Astrocyte of the cerebellum (primary cell): ENCODE measurements around the gene IFRD2.
"Not testable (repeated sequence)": the region's sequence is repeated elsewhere in the genome, so short reads cannot be mapped to it uniquely, and the experiment has no call there.

Source experiments
- DNase-seq: peaks from one replicate; pipeline ENCODE4 v3.0.0-alpha.2; 2011; ENCODE audit warnings: low read depth
- H3K4me3 ChIP-seq: 2 replicates; pipeline ENCODE4 v1.5.1; 2011; ENCODE audit warnings: mild to moderate bottlenecking, low read depth, low read length, moderate library complexity
- in situ Hi-C: cut with HindIII; loops from 2 replicates; pipeline ENCODE4 v1.10.0; 2017; ENCODE audit warnings: low sequenced_read_pairs
- TF ChIP-seq, protein P1 (sequence below): IDR thresholded peaks from 2 replicates; pipeline ENCODE4 v1.5.1; 2012; ENCODE audit warnings: low read length, low read depth, moderate library complexity, mild to moderate bottlenecking; ENCODE audit errors: missing control alignments

The IFRD2 gene

DNA sequence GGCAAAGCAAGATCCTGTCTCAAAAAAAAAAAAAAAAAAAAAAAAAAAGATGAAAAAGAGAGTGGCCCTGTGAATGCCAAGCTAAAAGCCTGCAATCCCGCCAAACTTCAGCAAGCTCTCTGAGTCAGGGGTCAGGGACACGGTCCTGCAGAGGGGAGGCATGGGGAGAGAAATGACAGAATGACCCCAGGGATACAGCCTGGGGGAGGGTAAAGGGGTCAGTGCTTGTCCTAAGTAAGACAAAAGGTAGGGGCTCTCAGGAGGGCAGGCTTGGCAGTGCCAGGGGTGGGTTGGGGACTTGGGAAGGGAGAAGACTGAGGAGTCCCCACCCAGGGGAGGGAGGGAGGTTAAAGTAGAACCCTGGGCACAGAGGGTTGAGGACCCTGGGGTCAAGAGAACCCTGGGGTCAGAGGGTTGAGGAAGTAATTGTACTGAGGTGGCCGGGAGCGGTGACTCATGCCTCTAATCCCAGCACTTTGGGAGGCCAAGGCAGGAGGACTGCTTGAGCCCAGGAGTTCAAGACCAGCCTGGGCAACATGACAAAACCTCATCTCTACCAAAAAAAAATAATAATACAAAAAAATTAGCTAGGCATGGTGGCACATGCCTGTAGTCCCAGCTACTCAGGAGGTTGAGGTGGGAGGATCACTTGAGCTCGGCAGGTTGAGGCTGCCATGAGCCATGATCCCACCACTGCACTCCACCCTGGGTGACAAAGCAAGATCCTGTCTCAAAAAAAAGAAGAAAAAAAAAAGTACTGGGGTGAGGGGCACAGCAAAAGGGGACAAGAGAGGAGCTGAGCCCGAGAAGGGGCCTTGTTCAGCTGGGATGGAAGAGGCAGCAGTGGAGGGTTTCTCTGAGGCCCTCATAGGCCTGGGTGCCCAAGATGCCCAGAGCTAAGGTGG, 28.5 kb downstream of the IFRD2 start:
- in situ Hi-C loops, result no loop called here
- no peak overlapping the region for H3K4me3 ChIP-seq
- TF ChIP-seq, protein P1, sequence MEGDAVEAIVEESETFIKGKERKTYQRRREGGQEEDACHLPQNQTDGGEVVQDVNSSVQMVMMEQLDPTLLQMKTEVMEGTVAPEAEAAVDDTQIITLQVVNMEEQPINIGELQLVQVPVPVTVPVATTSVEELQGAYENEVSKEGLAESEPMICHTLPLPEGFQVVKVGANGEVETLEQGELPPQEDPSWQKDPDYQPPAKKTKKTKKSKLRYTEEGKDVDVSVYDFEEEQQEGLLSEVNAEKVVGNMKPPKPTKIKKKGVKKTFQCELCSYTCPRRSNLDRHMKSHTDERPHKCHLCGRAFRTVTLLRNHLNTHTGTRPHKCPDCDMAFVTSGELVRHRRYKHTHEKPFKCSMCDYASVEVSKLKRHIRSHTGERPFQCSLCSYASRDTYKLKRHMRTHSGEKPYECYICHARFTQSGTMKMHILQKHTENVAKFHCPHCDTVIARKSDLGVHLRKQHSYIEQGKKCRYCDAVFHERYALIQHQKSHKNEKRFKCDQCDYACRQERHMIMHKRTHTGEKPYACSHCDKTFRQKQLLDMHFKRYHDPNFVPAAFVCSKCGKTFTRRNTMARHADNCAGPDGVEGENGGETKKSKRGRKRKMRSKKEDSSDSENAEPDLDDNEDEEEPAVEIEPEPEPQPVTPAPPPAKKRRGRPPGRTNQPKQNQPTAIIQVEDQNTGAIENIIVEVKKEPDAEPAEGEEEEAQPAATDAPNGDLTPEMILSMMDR, result no peak
- no peak for DNase-seq

DNA sequence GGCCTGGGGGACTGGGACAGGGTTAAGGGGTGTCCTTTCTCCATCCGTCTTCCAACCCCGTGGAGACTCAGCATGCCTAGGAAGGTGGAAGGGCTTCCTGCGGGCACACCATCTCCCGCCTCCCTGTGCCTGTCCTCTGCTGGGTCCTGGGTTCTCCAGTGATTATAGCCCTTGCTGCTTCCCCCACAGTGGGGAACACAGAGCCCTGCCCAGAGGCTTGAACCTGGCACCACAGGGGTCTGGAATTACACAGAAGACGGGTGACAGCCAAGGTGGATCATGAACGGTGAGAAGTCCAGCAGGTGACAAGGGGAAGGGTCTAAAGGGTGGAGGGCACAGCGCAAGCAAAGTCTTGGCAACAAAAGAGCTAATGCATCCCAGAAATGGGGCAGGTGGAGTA, 29.5 kb downstream of the IFRD2 start:
- in situ Hi-C loops, result no loop called here
- TF ChIP-seq, protein P1, result no peak
- H3K4me3 ChIP-seq, result no peak overlapping the region
- DNase-seq, result no peak

DNA sequence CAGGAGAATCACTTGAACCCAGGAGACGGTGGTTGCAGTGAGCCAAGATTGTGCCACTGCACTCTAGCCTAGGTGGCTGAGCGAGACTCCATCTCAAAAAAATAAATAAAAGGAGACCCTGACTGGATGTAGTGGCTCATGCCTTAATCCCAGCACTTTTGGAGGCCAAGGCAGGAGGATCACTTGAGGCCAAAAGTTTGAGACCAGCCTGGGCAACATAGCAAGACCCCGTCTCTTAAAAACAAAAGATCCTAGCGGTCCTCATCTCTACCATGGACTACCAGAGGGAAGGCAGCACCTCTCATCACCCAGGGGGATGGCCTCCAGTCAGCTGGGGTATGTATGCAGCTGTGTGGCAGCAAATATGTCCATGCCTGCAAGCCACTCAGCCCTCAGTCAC, 30.0 kb downstream of the IFRD2 start:
- DNase-seq, H3K4me3 ChIP-seq, in situ Hi-C loops: not testable (repeated sequence)

DNA sequence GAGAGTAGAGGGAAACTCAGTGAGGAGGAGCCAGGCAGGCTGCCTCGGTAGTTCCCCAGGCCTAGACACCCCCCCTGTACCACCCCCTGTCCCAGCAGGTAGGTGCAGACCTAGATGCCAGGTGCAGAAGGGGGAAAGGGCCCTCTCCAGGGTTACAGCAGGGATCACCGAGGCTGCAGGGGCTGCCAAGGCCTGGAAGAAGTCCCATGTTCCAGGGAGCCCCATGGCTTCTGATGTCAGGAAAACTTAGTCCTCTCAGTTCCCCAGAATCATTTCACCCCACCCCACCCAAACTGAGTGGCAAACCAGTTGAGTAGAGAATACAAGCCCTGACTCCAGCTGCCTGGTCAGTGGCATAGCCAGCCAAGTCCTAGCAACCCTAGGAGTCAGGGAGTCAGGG, 30.7 kb downstream of the IFRD2 start:
- no peak overlapping the region for H3K4me3 ChIP-seq
- TF ChIP-seq, protein P1, result no peak
- in situ Hi-C loops, result no loop called here
- DNase-seq, result no peak

DNA sequence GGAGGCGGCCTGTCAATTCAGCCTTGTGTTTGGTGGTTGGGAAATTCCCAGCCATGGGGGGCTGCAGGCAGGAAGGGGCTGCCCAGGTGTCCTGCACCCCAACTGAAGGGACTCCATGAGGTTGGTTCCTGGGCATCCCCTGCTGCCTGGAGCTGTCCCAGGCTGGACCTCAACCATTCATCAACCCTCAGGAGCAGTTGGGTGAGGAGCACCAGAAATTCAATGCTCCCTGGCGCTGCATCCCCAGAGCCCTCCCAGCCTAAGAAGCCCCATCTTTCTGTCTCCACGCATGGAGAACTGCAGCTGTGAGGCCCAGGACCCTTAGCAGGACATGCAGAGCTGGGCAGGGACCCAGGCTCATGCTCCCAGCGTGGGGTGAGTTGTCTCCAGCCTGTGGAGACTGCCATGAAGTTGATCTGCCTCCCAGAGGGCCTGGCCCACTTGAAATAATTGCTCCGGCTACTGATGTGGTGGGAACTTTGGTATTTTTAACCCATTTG, 31.2 kb downstream of the IFRD2 start:
- no peak for DNase-seq
- peak overlapping the region; percentile 33 for H3K4me3 ChIP-seq
- in situ Hi-C loops, result no loop called here
- TF ChIP-seq, protein P1, result no peak

DNA sequence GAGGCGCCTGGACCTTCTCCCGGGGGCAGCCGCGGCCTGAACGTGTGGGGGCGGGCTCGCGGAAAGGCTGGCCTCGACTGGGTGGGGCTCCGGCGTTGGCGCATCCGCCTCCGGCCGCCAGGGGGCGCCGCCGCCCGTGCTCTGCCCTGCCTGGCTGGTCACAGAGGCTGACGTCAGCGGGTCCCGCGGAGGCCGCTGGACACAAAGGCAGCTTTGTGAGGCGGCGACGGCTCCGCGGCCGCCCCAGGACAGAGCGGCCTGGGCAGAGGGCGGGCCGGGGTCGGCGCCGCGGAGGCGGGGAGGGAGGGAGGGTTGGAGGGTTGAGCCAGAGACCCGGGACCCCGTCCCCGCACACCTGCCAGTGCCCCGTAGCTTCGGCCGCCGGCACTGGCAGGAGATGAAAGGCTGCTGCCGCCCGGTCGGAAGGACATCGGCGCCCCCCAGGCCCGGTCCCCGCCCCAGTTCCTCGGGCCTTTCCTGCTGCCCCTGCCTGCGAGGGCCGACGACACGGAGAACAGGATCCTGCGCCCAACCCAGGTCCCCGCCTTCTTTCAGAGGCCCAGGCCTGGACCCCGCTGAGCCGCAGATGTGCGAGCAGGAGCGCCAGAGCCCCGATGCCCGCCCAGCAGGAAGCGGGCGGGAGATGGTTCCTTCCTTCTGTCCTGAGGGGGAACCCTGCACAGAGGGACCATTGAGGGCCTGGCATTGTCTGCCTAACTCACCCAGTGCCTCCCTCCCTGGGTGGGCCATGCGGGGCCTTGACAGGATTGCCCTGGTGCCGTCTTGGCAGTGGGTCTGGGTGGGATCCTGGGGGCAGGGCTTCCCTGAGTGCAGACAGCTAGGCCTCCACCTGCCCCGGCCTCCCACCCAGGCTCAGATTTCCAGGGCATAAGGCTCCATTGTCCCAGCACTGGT, 31.9 kb downstream of the IFRD2 start:
- in situ Hi-C loops, result no loop called here
- TF ChIP-seq, protein P1, result peak; percentile 89
- peak overlapping the region; percentile 33 for H3K4me3 ChIP-seq
- peak; percentile 68 for DNase-seq
